HuH-7 (cell line): ENCODE measurements around the gene FNDC5.
"Not testable (repeated sequence)": the region's sequence is repeated elsewhere in the genome, so short reads cannot be mapped to it uniquely, and the experiment has no call there.

Source experiments
- DNase-seq: peaks from one replicate; pipeline ENCODE4 v3.0.0; 2011; ENCODE audit warnings: low spot score

FNDC5 gene

DNA sequence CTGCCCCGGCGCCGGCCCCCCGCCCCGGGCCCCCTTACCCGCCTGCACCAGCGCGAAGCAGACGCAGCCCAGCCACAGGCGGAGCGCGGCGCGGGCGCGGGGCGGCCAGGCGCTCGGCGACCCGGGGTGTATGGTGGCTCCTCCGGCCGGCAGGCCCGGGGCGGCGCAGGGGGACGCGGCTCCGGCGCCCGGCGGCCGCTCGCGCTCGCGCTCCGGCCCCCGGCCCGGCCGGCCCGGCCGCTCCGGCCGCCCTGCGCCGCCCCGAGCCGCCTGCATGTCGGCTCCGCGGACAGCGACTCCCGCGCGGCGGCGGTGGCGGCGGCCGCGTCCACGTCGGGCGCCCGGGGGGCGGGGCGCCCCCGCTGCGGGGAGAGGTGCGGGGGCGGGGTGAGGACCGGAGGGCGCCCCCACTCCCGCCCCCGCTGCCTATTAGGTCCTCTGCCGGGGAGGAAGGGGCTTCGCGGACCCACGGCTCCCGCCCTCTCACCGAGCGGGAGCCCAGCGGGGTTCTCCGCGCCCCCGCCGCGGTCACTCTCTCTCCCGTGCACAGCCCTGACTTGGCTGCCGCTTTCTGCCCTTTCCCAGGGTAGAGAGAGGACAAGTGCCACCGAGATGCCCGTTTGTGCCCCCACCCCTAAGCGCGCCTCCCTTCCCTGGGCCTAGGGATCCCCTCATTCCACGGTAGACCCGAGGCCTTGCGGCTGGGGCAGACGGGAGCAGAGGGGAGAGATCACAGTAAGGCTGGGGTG is at the start of gene FNDC5:
Gene FNDC5 (minus strand): TSS at position 298 of the 749 bp plus-strand sequence.
- DNase-seq = no peak

DNA sequence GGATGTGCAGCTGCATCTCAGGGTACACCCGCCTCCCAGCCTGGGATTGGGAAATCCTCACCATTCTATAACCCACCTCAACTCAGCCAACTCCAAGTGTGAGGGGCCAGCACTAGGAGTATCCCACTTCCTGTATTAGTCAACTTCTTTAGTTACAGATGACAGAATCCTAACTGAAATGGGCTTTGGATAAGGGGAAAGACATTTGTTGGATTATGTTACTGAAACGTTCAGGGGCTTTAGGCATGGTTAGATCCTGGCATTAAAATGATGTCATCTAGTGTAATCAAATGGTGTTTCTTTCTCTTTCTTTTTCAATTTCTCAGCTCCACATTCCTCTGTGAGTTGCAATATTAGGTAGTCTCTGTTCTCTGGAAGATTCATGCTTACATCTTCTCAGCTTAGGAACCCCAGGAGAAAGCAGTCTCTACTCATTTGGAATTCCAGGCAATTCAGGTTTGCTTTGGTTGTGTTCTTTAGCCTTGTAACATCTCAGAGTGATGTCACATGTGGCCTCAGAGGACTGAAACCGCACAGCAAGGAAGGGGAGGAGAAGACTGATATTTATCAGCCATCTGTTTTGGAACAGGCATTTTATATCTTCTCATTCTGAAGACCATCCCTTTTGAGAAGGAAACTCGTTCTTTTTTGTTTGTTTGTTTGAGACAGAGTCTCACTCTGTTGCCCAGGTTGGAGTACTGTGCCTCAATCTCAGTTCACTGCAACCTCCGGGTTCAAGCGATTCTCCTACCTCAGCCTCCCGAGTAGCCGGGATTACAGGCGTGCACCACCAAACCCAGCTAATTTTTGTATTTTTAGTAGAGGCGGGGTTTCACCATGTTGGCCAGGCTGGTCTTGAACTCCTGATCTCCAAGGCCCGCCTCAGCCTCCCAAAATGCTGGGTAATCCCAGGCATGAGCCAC is 49.4 kb upstream of the FNDC5 start:
- DNase-seq = no peak

DNA sequence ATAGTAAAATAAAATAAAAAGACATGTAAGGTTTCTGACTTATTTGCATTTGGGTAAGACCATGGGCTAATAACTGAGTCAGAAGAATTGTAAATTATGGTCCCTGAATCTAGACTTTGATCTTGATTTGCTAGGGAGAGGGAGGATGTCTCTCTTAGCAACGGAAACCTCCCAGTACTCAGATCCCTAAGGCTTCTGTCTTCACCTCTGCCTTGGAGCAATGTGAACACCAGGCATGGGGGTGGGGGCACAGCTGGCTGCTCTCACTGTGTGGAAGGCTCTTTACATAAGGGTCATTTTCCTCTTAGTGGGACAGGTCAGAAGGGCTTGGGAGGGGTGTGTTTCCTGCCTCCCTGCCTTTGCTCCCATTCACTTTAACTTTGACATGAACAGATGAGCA is 47.5 kb upstream of the FNDC5 start:
- DNase-seq = no peak

DNA sequence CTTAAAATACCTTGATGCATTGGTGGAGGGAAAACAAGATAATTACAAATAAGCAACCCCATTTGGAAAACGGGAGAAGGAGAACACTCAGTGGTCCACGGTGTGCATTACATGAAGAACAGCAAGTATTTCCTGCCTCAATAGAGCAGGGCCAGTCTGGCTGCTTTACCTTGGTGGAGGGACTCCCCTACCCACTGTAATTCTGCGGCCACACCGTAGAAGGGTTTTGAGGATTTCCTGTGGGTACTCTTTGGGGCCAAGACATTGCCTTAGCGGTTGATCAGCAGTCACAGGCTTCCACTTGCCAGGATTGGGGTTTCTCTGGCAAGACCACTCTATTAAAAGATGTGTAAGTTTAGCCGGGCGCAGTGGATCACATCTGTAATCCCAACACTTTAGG is 46.8 kb upstream of the FNDC5 start:
- no peak for DNase-seq

DNA sequence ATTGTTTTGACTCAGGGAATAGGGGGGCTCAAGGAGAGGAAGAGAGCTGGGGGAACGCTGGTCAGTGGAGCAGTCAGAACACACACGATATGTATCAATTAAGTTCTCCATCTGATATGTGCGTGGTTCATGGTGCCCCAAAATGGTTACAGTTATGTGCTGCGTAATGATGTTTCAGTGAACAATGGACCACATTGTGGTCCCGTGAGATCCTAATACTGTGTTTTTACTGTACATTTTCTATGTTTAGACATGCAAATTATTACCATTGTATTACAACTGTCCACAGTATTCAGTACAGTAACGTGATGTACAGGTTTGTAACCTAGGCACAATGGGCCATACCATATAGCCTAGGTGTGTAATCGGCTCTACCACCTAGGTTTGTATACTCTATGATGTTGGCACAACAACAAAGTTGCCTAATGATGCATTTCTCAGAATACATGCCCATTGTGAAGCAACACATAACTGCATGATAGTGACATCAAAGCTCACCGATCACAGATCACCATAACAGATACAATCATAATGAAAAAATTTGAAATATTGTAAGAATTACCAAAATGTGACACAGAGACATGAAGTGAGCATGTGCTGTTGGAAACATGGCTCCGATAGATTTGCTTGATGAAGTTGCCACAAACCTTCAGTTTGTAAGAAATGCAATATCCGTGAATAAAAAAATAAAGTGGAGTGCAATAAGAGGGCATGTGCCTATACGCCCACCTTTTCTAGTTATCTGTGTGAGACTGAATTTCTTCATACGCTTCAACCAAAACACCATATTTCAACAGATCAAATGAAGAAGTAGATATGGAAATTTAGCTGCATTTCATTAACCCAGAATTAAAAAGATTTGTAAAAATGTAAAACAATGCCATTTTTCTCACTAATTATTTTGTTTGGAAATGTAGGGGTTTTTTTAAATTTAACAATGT is 45.3 kb upstream of the FNDC5 start:
- DNase-seq = no peak

DNA sequence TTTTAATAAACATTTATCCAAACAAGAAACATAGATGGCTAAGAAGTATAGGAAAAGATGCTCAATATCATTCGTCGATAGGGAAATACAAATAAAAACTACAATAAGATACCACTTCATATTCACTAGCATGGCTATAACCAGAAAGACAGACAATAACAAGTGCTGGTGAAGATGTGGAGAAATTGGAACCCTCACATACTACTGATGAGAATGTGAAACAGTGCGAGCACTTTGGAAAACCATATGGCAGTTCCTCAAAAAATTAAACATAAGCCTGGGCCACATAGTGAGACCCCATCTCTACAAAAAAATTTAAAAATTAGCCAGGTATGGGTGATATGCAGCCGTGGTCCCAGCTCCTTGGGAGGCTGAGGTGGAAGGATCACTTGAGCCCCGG is 39.6 kb upstream of the FNDC5 start:
- no peak for DNase-seq

DNA sequence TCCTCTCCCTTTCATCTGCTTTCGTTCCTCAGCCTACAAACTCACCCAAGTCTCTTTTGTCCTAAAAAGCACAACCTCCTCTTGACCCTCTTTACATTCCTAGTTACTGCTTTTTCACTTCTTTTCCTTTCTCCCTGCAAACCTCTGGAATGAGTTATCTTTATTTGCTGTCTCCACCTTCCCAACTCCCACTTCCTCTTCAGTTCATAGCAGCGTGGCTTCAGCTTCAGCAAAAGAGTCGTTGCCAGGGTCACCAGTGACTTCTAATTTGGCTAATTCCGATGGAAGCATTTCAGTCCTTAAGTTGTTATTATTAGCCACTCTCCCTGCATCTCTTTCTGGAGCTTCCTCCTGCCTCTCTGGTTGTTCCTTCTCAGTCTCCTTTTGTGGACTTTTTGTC is 36.7 kb upstream of the FNDC5 start:
- no peak for DNase-seq

DNA sequence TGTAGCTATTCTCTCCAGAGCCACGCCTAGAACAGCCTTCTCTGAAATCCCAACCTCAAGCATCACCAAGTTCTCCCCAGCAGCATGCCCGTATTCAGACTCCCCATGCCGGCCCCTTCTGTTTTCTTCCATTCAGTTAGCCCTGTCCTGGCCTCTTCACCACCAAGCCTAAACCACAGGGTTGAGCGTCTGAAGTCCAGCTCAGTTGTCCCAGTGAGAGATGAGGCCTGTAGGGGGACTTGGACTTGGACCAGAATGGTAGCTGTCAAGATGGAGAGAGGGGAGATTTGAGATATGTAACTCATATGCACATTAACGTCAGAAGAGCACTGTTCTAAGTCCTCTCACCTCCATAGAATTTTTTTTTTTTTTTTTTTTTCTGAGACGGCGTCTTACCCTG is 35.9 kb upstream of the FNDC5 start:
- DNase-seq = no peak

DNA sequence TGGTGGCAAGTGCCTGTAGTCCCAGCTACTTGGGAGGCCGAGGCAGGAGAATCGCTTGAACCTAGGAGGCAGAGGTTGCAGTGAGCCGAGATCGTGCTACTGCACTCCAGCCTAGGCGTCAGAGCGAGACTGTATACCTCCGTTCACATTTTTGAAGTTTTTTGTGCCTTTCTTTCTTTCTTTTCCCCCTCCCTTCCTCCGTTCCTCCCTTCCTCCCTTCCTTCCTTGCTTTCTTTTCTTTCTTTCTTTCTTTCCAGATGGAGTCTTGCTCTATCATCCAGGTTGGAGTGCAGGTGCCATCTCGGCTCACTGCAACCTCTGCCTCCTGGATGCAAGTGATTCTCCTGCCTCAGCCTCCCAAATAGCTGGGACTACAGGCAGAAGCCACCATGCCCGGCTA is 34.9 kb upstream of the FNDC5 start:
- DNase-seq = not testable (repeated sequence)

DNA sequence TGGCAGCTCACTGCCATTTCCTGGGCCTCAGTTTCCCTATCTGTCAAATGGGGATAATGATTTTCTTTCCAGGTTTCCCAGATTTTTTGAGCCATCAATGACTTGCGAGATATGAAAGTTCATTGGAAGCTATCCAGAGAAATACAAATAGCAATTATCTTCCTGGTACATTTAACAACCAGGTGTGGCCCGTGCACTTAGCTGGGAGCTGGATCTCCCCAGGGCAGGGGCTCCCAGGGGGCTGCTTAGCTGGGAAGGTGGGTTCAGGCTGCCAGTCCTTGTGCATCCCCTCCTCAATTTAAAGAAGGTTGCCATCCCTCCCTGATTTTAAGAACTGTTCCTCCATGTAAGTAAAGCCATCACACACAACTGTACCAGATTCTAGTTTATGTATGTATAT is 34.1 kb upstream of the FNDC5 start:
- no peak for DNase-seq

DNA sequence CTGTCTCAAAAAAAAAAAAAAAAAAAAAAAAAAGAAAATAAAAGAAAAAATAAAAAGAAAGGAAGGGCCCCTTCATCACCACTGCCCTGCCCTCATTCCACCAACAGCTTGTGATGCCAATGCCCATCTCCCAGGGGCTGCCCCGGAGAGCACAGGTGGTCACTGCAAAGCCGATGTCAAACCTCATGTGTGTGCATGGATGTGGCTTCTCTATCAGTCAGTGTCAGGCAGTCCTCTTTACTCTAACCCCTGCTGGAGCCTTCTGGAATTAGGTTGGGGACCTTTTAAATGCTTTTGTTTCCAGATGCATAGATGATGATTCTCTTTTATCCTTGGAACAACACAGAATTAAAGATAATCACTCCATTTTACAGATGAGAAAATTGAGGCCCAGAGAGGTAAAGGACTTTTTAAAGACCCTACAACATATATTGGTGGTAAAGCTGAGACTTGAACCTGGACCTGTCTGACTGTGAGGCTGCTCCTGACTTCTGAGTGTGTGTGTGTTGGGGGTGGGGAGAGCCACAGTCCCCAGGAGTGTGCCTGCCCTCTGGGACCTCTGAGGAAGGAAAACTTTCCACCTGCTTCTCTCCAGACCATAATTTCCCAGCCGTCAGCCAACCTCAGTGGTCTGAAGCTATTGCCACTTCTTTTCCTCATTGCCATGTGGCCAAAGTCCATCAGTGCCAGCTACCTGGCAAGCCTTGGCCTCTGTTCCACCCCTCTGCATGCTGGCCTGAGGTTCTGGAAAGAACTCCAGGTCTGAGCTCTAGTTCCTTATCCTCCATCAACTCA is 33.5 kb upstream of the FNDC5 start:
- DNase-seq = no peak

DNA sequence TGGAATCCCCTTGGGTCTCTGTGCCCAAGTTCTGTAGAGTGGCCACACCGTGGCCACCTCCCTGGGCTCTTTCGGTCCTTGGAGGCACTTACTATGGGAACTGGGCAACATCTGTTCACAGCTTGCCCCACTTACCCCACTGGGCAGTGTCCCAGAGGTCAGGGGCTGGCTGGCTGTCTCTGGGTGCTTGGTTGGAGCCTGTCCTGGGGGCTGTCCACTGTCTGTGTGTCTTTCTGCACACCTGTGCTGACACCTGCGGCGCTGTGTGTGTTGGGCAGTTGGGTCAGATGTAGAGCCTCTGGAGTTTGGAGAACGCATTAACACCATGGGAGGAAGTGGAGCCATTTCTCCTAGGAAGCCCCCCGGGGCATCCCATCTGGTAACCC is 31.8 kb upstream of the FNDC5 start:
- no peak for DNase-seq

DNA sequence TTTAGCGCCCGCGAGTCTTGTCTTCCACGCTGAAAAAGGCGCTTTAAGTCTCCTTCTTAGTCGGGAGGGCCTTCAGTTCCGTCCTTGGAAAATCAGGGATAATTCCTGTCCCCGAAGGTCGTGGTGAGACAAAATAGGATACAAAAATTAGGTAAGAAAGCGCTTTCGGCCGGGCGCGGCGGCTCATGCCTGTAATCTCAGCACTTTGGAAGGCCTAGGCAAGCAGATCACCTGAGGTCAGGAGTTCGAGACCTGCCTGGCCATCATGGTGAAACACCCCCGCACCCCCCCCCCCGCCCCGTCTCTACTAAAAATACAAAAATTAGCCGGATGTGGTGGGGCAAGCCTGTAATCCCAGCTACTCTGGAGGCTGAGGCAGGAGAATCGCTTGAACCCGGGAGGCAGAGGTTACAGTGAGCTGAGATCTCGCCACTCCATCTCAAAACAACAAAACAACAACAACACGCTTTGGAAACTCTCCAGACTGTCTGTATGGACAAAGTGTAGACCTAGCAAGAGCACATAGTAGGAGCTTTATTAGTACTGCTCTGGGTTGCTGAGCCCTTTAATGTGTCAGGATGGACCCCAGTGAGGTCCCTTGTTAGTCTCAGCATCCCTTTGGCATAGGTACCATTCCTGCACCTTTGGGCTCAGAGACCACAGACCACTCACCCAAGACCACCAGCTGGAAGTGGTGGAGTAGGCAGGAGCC is 31.3 kb upstream of the FNDC5 start:
- DNase-seq = no peak

DNA sequence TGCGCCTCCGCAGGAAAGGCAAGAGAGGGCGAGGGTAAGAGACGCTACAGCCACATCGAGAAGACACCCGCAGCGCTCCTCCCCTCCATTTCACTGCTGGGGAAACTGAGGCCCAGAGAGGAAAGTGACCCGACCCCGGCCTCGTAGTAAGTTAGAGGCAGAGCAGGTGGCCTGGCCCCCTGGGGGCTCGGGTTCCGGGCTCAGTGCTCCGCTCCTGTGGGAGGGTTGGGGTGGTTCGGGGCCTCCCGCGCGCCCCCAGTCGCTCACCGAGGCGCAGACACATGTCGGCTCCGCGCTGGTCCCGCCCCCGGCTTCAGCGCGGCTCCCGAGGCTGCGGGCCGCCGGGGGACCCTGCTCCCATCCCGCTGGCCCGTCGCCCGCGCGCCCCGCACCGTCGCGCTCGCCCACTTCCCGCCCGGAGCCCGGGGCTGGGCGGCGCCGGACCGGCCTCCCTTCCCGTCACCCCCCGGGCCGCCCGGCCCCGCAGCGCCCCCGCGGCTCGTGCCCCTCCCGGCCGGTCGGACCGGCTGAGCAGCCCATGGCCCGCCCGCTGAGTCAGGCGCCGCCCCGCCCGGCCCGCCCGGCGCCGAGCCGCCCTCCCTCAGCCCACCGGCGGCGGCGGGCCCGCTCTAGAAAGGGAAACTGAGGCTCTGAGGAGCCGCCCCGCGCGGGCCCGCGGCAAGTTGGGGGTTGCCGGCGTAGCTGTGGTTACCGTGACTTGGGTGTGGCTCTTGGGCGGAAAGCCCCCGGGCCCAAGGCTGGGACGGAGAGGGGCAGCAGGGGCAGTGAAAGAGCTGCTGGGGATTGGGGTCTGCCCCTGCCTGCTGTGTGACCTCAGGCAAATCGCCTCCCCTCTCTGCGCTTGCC is 30.5 kb upstream of the FNDC5 start, which contains the start of gene TMEM54:
Gene TMEM54 (minus strand): TSS at position 434 of the 867 bp plus-strand sequence. CDS start 151 bp downstream, at position 283.
- DNase-seq = peak; percentile 56

DNA sequence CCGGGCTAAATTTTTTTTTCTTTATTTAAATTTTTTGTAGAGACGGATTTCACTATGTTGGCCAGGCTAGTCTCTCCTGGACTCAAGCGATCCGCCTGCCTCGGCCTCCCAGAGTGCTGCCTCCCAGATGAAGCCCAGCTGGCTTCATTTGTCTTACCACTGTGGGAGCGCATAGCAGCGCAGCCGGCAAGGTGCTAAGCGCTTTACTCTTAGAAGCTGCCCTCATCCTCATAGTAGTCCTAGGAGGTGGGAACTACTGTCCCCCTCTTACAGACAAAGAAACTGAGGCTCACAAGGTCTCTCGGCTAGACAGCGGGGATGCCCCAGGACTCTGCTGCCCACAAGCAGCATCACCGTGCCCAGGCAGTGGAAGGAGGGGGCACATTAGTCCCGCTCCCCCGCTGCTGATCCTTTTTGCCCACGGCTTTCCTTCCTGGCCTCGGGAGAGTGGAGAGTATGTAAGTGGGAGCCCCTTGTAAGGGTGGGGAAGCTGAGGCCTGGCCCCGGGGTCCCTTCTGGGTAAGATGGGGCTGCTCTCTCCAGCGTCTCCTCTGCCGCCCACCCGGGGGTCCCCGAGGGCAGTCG is 29.8 kb upstream of the FNDC5 start:
- peak; percentile 12 for DNase-seq

DNA sequence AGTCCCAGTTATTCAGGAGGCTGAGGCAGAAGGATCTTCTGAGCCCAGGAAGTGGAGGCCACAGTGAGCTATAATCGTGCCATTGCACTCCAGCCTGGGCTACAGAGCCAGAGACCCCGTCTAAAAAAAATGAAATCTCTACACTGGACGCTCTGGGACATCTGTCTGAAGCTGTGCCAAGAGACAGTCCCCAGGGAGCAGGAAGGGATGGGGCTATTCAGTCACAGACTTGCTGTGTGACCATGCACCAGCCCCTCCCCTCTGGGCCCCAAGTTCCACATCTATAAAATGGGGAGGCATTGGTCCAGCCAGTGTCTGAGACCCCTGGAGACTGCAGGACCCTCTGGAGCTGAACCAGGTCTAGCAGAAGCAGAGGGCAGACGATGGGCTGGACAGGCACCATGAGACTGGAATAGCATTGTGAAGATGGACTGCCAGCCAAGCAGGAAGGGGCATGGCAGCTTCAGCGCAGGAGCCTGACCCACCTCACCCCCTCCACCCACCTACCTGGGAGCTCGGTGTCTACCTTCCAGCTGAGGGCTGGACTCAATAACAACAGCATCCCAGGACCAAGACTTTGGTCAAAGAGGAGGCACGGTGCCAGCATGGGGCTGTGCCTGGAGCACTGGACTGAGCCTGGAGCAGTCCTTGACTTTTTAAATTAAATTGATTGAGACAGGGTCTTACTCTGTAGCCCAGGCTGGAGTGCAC is 29.0 kb upstream of the FNDC5 start:
- DNase-seq = peak; percentile 10

DNA sequence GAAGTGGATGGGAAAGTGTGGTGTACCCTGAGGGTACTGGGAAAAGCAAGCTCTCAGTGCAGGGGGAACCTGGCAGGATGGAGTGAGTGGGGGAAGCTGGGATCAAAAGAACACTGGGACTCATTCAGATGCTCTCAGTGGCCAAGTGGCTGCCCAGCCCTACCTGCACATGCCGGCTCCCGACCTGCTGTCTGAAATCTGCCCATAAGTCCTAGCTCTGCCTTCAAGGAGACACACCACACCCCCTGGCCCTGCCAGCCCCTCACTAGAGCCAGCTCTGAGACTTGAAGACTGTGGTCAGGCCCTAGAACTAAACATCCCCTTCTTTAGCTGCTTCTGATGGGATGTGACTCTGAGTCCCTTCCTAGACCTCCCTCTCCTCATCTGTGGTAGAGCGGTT is 28.2 kb upstream of the FNDC5 start:
- peak; percentile 1 for DNase-seq

DNA sequence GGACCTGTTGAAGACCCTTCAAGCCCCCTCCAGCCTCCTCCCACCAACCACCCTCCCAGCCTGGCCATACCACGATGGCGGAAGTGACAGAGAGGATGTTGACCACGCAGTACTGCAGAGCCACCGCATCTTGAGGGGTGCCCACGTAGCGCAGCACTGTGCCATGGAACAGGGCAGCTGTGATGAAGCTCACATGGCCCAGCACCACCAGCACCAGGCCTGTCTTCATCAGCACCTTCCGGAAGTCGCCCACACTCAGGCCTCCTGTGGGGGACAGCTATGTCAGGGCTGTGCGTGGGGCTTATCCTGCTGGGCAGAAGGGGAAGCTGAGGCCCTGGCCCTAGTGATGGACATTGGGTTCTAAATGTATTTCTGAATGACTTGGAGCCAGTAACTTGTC is 27.3 kb upstream of the FNDC5 start:
- no peak for DNase-seq
